ENCODE results near the gene FBN2. TPM values are rescaled to one million over a fixed set of nuclear protein-coding genes. Genes with fewer than 3 reads are reported as not detected.

The FBN2 gene
- total RNA-seq, 1 donor from 2014 or later, result 244 TPM

DNA sequence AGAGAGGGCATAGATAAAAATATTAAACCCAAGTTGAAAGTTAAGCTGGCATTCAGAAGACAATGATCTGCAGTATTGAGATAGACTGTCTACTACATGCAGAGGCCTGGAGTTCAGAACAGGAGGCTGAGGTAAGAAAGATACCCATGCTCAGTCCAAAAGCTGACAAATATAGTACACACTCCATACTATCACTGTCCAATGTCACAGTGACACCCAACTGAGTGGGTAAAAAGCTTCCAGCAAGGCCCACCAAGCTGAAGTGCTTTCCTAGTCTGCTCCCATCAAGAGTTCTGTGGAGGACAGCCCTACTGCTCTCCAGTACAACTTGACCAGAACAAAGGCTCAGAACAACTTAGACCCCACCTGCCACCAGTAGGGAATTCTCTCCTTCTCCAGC, 329.6 kb downstream of the FBN2 start:
- Mint-ChIP-seq H3K9me3 (no peaks in the 10 kb centered on the region), H3K27ac (no peak overlapping the region), H3K27me3 (ENCODE audit: low read depth) (no peaks in the 10 kb centered on the region), H3K36me3 (no peaks in the 10 kb centered on the region), H3K4me3 (no peak overlapping the region), H3K4me1 (peaks cover 2% of the 10 kb centered on the region)
- no peak for TF ChIP-seq CTCF (IDR thresholded peaks at IDR 0.05; ENCODE audit: unreplicated experiment)
- DNase-seq (ENCODE audit: low spot score in 2 of 2, unreplicated experiment in 2 of 2), result no peak
